NOMO-1 treated with DMSO at 0.1 percent for 48 hours (cell line): ENCODE results near the gene CD53.
"Not testable (repeated sequence)": the region's sequence is repeated elsewhere in the genome, so short reads cannot be mapped to it uniquely, and the experiment has no call there.

ENCODE experiments used
- DNase-seq: peaks from one replicate; lab custom pipeline; 2025; ENCODE audit not compliant: unreplicated experiment; lab: John Stamatoyannopoulos, UW

The CD53 gene

DNA sequence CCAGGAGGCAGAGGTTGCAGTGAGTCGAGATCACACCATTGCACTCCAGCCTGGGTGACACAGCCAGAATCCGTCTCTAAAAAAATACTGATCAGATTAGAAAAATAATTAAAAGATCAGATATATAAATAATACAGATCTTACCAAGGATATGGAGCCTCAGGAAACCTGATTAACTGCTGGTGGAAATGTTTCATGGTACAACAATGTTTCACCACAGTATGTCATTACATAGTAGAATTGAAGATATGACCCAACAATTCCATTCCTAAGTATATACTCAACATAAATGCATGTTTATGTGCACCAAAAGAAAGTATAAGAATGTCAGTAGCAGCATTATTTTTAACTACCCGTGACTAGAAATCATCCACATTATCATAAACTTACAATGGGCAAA, 41.7 kb downstream of the CD53 start:
- DNase-seq, result no peak

DNA sequence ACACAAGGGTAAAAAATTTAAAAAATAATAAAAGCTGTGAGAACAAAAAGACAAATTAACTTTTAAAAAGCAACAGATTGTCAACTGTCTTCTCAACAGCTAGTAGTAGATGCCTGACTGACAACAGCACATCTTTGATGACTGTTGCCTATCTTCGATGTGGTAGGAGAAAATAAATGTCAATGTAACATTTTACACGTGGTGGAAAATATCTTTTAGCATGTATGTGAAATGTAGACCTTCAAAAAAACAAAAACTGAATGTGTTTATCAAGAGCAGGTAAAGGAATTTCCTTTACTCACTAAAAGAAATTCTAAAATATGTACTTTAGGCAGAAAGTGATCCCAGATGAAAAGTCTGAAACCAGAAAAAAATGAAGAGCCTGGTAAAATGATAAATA, 42.9 kb downstream of the CD53 start:
- no peak for DNase-seq

DNA sequence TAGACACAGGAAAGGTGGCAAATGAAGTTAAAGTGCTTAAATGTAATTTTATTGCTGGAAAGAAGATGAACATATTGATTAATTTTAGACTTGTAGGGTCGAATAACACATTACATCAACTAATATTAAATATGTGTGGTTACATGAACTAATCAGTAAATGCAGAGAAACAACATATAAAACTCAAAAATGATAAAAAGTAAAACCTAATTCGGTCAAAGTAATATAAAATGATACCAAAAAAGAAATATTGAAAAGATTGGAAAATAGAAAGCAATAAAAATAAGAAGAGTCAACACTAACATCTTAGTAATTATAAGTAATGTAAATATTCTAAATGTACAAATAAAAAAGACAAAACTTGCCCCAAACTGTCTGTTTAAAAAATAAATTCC, 43.3 kb downstream of the CD53 start:
- no peak for DNase-seq

DNA sequence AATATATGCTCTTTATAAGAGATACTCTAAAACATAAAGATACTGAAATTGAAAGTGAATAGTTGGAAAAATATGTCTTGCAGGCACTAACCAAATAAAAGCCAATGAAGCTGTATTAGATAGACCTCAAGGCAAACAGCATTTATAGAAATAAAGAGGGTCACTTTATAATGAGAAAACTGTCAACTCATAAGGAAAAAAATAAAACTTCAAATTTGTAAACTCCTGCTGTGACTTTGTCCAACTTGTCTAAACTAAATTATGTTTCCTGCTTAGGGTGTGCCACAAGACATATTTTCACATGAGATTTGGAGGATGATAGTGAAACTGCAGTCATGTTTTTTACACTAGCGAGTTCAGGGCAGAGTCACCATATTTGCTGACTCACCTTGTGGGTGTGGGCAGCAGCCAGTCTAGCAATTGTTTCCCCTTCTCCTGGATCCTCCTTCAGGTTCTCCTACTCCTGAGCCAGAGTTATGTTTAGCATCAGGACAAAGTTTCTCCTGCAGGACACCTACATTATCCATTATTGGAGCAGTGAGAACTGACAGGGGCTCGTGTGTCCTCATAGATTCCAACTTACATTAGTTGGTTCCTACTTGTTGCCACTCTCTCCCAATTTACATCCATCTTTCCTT, 43.8 kb downstream of the CD53 start:
- DNase-seq, result peak; percentile 61

DNA sequence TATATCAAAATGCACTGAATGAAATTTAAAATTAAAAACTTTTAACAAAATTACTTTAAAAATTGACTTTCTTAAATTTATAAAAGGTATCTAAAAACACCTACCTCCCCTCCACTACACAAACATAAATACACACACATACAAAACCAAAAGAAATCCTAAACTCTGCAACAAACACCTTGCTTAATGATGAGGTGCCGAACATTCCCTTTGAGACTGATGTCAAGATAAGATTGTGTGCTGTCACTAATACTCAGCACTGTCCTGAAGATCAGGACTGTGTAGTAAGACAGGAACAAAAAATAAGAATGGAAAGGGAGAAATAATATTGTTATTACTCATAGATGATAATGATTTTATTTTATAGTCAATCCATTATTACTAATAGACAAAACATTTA, 45.1 kb downstream of the CD53 start:
- DNase-seq, result no peak

DNA sequence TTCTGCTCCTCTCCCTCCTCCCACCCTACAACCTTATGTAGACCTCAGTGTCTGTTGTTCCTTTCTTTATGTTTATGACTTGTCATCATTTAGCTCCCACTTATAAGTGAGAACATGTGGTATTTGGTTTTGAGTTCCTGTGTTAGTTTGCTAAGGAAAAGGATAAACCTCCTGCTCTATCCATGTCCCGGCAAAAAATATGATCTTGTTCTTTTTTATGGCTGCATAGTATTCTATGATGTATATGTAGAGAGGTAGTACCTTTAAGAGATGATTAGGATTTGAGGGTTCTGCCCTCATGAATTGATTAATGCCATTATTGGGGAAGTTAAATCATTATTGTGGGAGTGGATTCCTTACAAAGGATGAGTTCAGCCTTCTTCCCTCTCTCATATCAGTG, 49.0 kb downstream of the CD53 start:
- DNase-seq, result no peak

DNA sequence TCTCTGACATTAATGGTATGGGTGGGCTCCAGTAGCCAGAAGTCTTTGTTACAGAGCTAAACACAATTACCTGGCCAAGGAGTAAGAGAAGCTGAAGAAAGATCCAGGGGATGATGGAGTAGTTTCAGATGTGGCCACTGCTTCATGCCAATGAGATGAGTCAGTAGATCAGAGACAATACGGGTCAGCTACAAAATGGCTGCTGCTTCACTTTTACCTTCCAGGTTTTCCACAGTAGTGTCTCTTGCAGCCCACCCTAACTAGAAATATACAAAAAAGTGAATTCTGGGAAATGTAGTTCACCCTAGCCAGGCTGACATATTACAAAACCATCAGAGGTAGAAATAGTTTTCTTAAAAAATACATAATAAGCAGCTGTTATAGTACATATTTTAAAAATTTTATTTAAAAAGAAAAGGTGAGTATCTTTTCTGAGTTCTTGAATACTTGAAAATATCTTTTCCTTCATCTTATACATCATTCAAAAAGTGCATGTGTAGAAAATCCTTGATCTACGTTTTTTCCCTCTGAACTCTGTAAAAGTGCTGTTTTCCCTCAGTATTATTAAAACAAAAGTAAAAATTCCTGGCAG, 54.6 kb downstream of the CD53 start:
- DNase-seq, result no peak

DNA sequence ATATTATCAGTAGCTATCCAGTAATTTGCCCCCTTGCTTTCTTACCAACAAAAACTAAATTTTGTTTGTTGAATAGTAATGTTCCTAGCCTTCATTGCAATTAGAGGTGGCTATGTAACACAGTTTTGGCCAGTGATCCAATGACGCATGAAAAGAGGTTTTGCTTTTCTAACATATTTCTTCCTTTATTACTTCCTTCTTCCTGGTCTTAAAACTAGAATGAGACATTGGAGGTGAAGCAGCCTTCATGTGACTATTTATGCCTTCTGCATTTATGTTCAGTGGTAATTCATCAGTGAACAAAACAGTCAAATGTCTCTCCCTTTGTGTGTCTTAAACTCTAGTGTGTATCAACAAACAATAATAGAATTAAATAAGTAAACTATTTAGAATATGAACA, 55.2 kb downstream of the CD53 start:
- DNase-seq, result peak; percentile 82

DNA sequence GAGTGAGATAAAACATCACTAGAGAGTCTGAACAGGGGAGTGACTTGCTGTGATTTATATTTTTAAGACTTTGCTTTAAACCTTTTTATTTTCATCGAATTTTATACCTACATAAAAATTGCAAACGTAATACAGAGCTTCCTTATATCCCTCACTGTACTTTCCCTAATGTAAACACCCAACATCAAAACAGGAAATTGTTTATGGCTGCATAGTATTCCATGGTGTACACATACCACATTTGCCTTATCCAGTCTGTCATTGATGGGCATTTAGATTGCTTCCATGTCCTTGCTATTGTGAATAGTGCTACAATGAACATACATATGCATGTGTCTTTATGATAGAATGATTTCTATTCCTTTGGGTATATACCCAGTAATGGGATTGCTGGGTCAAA, 56.0 kb downstream of the CD53 start:
- no peak for DNase-seq

DNA sequence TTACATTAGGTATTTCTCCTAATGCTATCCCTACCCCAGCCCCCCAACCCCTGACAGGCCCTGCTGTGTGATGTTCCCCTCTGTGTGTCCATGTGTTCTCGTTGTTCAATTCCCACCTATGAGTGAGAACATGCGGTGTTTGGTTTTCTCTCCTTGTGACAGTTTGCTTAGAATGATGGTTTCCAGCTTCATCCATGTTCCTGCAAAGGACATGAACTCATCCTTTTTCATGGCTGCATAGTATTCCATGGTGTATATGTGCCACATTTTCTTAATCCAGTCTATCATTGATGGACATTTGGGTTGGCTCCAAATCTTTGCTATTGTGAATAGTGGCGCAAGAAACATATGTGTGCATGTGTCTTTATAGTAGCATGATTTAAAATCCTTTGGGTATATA, 58.1 kb downstream of the CD53 start:
- DNase-seq, result not testable (repeated sequence)

DNA sequence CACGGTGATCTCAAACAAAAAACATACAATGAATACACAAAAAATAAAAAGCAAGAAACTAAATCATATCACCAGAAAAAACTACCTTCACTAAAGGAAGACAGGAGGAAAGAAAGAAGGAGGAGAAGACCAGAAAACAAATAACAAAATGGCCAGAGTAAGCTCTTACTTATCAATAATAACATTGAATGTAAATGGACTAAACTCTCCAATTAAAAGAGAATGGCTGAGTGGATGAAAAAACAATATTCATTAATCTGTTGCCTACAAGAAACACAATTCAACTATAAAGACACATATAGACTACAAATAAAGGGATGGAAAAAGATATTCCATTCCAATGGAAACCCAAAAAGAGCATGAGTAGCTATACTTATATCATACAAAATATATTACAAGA, 63.6 kb downstream of the CD53 start:
- no peak for DNase-seq

DNA sequence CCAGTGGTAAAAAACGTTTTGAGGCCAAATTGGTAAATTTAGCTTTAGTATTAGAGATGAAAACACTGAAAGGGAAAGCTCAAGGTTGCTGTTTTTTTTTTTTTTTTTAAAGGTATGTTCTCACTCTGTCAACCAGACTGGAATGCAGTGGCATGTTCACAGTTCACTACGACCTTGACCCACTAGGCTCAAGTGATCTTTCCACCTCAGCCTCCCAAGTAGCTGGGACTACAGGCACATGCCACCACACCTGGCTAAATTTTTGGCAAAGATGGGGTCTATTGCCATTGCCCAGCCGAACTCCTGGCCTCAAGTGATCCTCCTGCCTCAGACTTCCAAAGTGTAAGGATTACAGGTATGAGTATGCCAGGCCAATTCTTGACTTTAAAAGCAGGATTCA, 71.9 kb downstream of the CD53 start:
- DNase-seq, result no peak

DNA sequence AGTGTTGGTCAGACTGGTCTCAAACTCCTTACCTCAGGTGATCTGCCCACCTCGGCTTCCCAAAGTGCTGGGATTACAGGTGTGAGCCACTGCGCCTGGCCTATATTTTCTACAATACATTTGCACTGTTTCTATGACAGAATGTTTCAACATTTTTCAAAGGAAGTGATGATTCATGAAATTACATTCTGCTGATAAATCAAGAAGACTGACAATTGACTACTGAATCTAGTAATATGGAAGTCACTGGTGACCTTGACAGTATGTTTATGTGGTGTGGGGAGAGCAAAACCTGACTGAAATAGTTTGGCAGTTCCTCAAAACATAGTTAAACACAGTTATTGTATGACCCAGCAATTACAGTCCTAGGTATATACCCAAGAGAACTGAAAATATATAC, 72.7 kb downstream of the CD53 start:
- DNase-seq, result peak; percentile 76

DNA sequence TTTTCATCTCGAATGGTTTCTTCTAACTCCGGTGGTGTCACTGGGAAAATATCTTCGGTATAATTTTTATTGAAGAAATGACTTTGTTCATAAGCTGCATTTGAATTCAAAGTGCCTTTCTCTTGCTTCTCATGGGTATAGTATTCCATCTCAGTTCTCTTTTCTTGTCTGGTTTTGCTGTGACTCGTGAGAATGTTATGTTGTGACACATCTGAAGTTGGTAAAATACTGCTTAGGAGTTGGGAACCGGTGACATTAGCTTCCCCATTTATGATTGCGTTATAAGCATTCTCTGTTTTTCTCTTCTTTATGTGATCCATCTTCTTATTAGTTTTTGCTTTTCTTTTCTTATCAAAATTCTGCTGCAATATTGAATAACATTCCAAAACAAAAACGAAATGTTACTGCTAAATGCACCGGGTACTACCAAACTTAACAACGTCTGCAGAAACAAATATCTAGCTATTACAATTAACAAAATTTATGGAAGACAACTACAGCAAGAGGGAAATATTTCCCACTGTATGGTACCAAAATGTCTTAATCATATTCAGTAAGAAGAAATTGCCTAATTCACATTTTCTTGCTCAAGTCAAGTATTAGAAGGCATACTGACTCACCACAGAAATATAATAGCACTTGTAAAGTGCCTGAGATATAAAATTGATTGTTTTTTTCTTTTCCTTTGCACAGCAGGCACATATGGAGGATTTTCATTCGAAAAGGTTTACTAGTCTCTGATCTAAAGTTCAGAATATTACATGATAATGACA, 75.3 kb downstream of the CD53 start:
- DNase-seq, result peak; percentile 68
